DMS53 treated with DMSO at 0.1 percent for 48 hours (cell line): ENCODE measurements around the gene MAN2A1.
"Not testable (repeated sequence)": the region's sequence is repeated elsewhere in the genome, so short reads cannot be mapped to it uniquely, and the experiment has no call there.

ENCODE experiments used
- DNase-seq: peaks from one replicate; lab custom pipeline; 2025; ENCODE audit not compliant: unreplicated experiment; lab: John Stamatoyannopoulos, UW

The MAN2A1 gene

GRCh38 chr5:109754319-109754718 is 64.6 kb downstream of the MAN2A1 start:
- no peak for DNase-seq

- DNase-seq, result no peak
Measured at GRCh38 chr5:109755761-109756160, 66.0 kb downstream of the MAN2A1 start.

DNA sequence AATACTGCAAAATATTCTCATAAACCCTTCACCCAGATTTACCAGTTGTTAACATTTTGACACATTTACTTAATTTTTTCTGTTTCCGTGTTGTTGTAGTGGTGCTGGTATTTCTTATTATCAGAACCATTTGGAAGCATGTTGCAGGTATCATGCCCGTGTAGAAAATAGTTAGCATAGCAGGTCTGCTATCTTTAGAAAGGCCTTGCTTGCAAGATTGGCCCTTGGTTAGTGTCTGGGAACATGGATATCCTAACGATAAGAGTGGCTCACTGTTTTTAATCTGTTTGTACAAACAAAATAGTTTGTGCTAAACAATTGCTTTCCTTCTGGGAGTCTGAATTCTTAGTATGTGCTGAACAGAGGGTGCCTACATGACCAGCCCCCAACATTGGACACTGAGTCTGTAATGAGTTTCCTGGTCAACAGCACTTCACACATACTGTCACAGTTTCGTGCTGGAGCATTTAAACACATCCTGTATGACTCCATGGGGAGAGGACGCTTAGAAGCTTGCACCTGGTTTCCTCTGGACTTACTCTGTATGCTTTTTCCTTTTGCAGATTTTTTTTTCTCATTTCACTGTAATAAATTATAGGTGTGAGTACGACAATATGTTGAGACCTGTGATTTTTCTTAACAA is 66.9 kb downstream of the MAN2A1 start:
- no peak for DNase-seq

DNA sequence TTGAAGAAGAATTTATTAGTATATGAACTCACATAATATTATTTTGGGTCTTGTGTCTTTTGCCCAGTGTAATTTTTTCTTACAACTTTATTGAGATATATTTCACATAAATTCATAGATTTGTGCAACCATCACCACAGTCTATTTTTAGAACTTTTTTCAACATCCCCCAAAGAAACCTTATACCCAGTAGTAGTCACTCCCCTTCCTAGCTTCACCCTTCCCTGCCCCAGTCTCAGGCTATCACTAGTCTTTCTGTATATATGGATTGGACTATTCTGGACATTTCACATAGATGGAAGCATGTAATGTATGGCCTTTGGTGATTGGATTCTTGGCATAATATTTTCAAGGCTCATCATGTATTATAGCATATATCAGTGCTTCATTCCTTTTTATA is 67.8 kb downstream of the MAN2A1 start:
- no peak for DNase-seq

DNA sequence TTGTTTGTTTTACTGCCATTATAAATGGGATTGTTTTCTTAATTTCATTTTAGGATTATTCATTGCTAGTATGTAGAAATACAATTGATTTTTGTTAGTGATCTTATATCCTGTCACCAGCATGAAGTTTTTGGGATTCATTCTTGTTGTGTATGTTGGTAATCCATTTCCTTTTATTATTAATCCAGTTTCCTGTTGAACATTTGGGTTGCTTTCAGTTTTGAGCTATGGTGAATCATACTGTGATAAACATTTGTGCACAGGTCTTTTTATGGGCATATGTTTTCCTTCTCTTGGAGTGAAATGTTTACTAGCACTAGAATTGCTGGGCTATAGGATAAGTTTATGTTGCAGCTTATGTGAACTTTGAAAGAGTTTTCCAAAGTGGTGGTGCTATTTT is 69.6 kb downstream of the MAN2A1 start:
- no peak for DNase-seq

- not testable (repeated sequence) for DNase-seq
Measured at GRCh38 chr5:109760130-109760529, 70.4 kb downstream of the MAN2A1 start.

- DNase-seq, result no peak
Measured at GRCh38 chr5:109762821-109763220, 73.1 kb downstream of the MAN2A1 start.

GRCh38 chr5:109767184-109767995 is 77.7 kb downstream of the MAN2A1 start:
- no peak for DNase-seq

DNA sequence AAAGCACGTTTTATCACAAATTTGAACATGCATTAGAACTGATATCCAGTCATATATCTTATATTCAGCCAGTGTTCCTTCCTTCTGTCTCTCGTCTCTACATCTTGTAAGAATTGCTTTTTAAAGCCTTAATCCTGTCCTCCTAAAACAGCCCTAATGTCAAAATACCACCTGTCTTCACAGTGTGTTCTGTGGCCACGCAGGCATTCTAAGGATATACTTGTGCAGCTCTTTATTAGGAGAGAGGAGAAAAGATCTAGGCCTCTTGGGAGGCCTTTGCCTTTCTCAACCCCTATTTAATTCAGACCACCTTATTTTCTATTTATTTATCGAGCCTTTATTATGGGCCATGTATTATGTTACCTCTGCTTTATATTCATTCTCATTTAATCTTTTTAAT is 78.3 kb downstream of the MAN2A1 start:
- no peak for DNase-seq

DNA sequence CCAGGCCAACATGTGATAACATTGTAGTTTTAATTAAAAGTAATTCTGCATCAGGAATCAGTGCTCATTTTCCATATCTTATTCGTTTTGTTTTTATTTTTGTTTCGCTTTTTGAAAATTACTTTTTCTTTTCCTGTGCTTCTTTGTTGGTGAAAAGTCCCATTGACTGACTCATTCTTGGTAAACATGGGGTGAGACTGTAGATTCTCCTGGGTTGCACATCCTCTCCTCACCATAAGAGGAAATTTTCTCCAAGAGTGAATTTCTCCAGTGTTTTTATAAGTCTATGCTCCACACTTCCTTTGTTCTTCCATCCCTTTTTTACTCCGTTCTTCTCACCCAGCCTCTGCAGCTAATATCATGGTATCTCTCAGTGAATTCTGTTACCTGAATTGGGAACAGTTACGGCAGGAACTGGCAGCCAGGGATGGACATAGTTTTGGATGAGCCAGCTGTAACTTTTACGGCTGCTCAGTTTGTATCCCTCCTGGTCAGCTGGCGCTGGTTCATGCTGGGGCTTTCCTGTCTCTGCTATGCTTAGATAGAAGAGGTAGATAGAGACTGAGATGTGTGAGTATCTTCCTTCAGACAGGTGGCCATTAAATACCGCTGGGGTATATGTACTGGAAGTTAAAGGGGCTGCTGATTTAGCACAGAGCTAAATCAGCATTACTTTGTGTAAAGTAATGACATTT is 80.0 kb downstream of the MAN2A1 start:
- no peak for DNase-seq

DNA sequence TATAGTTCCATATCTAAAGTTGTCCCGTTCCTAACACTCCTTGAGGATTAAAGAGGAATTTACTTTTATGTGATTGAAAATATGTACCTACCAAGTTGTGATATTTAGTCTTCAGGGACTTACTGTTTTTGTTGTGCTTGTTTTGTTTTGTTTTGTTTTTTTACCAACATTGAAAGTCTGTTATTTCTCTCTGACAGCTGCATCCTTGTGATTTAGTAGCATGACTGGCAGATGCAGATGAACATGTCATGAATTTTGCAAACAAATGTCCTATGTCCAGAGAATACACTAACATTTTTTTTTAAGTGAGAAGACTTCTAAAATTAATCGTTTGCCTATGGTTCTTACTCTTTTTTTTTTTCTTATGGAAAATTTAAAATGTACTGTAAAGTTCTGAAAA is 85.4 kb downstream of the MAN2A1 start:
- DNase-seq, result no peak

DNA sequence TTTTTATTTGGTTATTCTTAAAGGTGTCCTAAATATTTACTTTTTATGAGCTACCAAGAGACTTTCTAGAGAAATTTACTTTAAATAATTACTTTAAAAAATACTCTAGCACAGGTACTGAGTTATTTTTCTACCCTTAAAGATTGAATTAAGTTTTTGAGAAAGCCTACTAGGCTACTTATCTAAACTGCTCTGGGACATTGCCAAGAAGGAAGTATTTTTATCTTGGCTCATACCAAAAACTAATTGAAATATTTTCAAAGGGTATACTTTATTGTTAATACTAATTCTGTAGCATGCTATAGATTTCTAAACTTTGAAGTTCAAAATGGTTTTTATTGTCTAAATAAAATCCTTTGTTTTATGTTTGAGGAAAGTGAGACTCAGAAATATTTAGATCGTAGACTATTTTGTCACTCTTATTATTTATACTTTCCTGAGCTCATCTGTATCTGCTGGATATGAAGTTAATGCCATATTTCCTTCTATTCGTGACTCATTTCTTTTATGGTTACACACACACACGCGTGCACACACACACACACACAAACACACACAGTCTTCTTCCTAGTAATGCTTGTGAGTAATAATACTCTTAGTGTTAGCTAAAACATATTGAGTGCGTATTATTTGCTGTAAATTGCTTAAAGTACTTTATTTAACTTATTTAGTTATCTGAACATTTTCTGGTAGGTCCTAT is 89.5 kb downstream of the MAN2A1 start:
- DNase-seq, result no peak

- no peak for DNase-seq
Measured at GRCh38 chr5:109784687-109785086, 95.0 kb downstream of the MAN2A1 start.

DNA sequence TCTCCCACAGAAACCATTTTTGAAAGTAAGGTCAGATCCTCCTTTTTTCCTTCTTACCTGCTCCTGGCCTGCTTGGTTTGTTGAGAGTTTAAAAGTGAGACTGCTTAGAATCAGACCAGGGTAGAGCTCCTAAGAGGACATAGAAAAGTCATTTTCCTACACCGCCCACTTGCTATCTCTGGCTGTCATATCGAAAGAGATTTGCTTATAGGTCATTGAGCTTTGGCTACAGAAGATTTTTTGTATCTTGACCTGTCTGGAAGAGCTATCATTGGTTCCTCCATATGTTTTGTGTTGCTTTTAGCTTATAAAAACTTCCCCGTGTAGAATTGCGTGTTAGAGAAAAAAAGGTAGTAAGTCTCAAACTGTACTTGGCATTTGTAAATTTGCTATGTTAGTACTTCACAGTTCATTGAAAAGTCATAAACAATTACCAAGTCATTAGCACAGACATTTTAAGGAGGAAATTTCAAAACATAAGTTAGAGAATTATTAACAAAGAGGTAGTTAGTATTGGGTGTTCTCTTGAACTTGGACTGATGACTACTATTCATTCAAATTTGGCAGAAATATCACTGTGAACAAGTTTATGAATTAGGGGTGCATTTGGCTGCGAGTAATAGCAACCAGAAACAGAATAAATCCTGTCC is 96.6 kb downstream of the MAN2A1 start:
- DNase-seq, result no peak

- no peak for DNase-seq
Measured at GRCh38 chr5:109788596-109788995, 98.9 kb downstream of the MAN2A1 start.

DNA sequence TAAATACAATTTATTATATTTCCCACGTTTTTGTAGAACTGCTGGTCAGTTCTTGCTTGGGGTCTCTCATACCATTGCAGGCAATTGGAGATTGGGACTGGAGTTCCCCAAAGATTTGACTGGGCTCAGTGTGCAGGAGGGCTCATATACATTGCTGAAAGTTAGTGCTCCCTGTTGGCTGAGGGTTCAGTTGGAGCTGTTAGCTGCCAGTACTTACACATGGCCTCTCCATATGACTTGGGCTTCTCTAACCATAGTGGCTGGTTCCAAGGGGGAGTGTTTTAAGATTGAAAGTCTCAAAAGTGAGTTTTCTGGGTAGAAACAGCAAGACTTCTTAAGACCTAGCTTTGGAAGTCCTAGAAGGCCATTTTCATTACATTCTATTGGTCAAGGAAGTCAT is 102.9 kb downstream of the MAN2A1 start:
- no peak for DNase-seq

DNA sequence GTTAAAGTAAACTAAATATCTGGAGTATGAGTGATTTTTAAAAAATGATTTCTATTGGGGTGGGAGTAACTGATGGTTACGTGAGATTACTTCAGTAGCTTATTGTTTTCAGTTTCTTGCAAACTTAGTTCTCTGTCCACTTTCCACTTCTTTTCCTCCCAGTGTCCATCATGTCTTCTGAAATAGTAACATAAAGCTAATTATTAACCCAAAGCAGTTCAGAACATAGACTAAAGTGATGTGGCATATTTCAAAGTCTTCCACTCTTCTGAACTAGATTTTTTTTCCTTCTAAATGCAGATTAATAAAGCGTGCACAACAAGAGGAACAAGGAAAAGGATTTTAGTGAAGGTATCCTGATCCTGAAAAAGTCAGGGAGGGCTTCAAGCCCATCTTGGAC is 114.1 kb downstream of the MAN2A1 start:
- DNase-seq, result peak; percentile 16

- no peak for DNase-seq
Measured at GRCh38 chr5:109805472-109805871, 115.7 kb downstream of the MAN2A1 start.

GRCh38 chr5:109805883-109806282 is 116.2 kb downstream of the MAN2A1 start:
- DNase-seq, result no peak

GRCh38 chr5:109812698-109813097 is 123.0 kb downstream of the MAN2A1 start:
- DNase-seq, result no peak

DNA sequence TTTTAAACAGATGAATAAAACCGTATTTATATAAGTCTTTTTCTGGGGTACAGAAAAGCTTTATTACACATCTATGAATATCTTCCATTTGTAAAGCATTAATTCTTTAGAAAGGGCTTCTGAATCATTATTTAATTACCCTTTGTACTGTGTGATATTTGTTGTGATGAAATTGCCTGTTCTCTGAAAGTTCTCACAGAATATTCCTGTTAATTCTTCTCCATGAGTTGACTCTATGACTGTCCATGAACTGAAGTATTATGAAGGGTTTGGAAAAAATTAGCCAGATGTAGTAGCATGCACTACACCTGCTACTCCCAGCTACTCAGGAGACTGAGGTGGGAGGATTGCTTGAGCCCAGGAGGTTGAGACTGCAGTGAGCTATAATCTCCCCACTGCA is 127.0 kb downstream of the MAN2A1 start:
- no peak for DNase-seq
